Measurements from ENCODE around the gene HPSE2.
"Not testable (repeated sequence)": the region's sequence is repeated elsewhere in the genome, so short reads cannot be mapped to it uniquely, and the experiment has no call there.

The HPSE2 gene

GRCh38 chr10:98517672-98518071, 718.0 kb downstream of the HPSE2 start:
- no peaks in the 10 kb centered on the region for H3K9me3 Mint-ChIP-seq
- H3K4me1 Mint-ChIP-seq: peaks cover 8% of the 10 kb centered on the region
- no peak overlapping the region for H3K27ac Mint-ChIP-seq
- peaks cover 4% of the 10 kb centered on the region for H3K27me3 Mint-ChIP-seq (ENCODE audit: low read depth)
- TF ChIP-seq CTCF (IDR thresholded peaks at IDR 0.05; ENCODE audit: unreplicated experiment in 3 of 3): no peak
- H3K36me3 Mint-ChIP-seq (ENCODE audit: low read depth): no peaks in the 10 kb centered on the region
- H3K4me3 Mint-ChIP-seq: no peak overlapping the region

- Mint-ChIP-seq H3K4me3 (no peak overlapping the region), H3K36me3 (ENCODE audit: low read depth) (no peaks in the 10 kb centered on the region), H3K4me1 (peaks cover 8% of the 10 kb centered on the region), H3K27ac (no peak overlapping the region), H3K27me3 (ENCODE audit: low read depth) (peaks cover 4% of the 10 kb centered on the region), H3K9me3 (no peaks in the 10 kb centered on the region)
- TF ChIP-seq CTCF (IDR thresholded peaks at IDR 0.05; ENCODE audit: unreplicated experiment in 3 of 3): no peak
Observed at GRCh38 chr10:98516352-98516751, 719.3 kb downstream of the HPSE2 start.

- H3K9me3 Mint-ChIP-seq: no peaks in the 10 kb centered on the region
- no peak for TF ChIP-seq CTCF (IDR thresholded peaks at IDR 0.05; ENCODE audit: unreplicated experiment in 3 of 3)
Observed at GRCh38 chr10:98513704-98514103, 721.9 kb downstream of the HPSE2 start.

GRCh38 chr10:98511876-98512275, 723.8 kb downstream of the HPSE2 start:
- Mint-ChIP-seq H3K9me3 (no peaks in the 10 kb centered on the region), H3K36me3 (ENCODE audit: low read depth) (no peaks in the 10 kb centered on the region), H3K4me3 (no peak overlapping the region), H3K27ac (no peak overlapping the region), H3K4me1 (no peaks in the 10 kb centered on the region), H3K27me3 (ENCODE audit: low read depth) (no peaks in the 10 kb centered on the region)
- no peak for TF ChIP-seq CTCF (IDR thresholded peaks at IDR 0.05; ENCODE audit: unreplicated experiment in 3 of 3)

More at GRCh38 chr10:98513704-98514103, 721.9 kb downstream of the HPSE2 start:
- Mint-ChIP-seq H3K27me3 (ENCODE audit: low read depth) (no peaks in the 10 kb centered on the region), H3K27ac (no peak overlapping the region), H3K4me1 (no peaks in the 10 kb centered on the region), H3K4me3 (no peak overlapping the region), H3K36me3 (ENCODE audit: low read depth) (no peaks in the 10 kb centered on the region)

- H3K4me1 Mint-ChIP-seq: no peaks in the 10 kb centered on the region
- H3K27ac Mint-ChIP-seq: peak overlapping the region in 1 of 3 experiments; percentile 66
- H3K9me3 Mint-ChIP-seq: no peaks in the 10 kb centered on the region
- TF ChIP-seq CTCF (IDR thresholded peaks at IDR 0.05; ENCODE audit: unreplicated experiment in 3 of 3): no peak
- H3K36me3 Mint-ChIP-seq (ENCODE audit: low read depth): no peaks in the 10 kb centered on the region
- no peaks in the 10 kb centered on the region for H3K27me3 Mint-ChIP-seq (ENCODE audit: low read depth)
- no peak overlapping the region for H3K4me3 Mint-ChIP-seq
Observed at GRCh38 chr10:98510412-98510995, 725.1 kb downstream of the HPSE2 start.

- Mint-ChIP-seq H3K4me3 (no peak overlapping the region), H3K4me1 (no peaks in the 10 kb centered on the region), H3K36me3 (ENCODE audit: low read depth) (no peaks in the 10 kb centered on the region), H3K9me3 (no peaks in the 10 kb centered on the region), H3K27ac (no peak overlapping the region), H3K27me3 (ENCODE audit: low read depth) (no peaks in the 10 kb centered on the region)
- TF ChIP-seq CTCF (IDR thresholded peaks at IDR 0.05; ENCODE audit: unreplicated experiment in 3 of 3): no peak
Observed at GRCh38 chr10:98509745-98510144, 725.9 kb downstream of the HPSE2 start.

GRCh38 chr10:98502535-98502934, 733.1 kb downstream of the HPSE2 start:
- not testable (repeated sequence) for H3K36me3 Mint-ChIP-seq (ENCODE audit: low read depth); H3K4me1 Mint-ChIP-seq; H3K27ac Mint-ChIP-seq; H3K27me3 Mint-ChIP-seq (ENCODE audit: low read depth); H3K4me3 Mint-ChIP-seq
- peaks cover 37% of the 10 kb centered on the region for H3K9me3 Mint-ChIP-seq
